GM08714 (cell line): Measurements from ENCODE around the gene STOML2.

Experiments used
- H3K4me3 ChIP-seq: fragments of 200-500 bp; sonication (Bioruptor generic); 2 replicates; pipeline ENCODE4 v1.5.1; 2014; ENCODE audit warnings: mild to moderate bottlenecking, low read length, inconsistent platforms
- ZNF274 ChIP-seq: IDR thresholded peaks from 2 replicates; pipeline ENCODE4 v1.6.1; 2012; ENCODE audit warnings: mild to moderate bottlenecking, low read depth, low read length

Gene STOML2

DNA sequence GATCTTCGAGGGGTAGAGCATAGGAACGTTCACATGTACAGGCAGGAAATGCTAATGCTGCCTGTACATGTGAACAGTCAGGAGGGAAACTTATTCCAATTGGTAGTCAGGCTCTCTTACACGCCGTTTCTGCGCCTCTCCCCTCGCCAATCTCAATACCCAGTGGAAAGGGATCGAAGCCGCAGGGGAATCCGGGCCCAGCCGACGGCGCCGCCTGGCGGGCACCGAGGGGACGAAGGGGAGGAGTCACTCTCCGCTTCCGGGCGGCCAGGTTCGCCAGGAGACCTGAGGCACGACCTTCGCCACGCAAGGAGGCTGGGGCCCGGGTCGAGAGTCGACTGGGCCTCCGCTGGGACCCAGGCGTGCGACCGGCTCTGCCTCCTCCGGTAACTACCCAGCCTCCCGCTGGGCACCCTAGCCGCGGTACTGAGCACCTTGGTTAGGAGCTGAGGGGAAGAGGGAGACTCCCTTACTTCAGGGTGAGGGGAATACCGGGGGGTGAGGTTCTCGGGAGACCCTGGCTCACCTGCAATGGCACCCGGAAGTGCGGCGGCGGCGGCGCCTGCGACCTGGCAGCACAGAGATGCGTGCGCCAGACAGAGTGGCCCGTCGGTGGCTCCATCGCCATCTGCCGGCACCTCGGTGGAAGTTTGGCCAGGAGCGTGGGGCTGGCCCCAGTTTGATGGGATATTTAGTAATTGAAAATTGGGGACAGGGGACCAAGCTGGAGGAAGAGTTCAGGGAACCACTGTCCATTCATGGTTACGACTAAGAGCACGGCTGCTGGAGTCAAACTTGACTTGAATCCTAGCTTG, 6.7 kb downstream of the STOML2 start, which contains the start of gene PIGO:
Gene PIGO, minus strand, starts transcription at position 557 of the 815 bp plus-strand sequence. CDS start 1,026 bp downstream, outside the sequence.
- no peak for TF ChIP-seq ZNF274
- H3K4me3 ChIP-seq = peak within 1 kb of the TSS; percentile 70

DNA sequence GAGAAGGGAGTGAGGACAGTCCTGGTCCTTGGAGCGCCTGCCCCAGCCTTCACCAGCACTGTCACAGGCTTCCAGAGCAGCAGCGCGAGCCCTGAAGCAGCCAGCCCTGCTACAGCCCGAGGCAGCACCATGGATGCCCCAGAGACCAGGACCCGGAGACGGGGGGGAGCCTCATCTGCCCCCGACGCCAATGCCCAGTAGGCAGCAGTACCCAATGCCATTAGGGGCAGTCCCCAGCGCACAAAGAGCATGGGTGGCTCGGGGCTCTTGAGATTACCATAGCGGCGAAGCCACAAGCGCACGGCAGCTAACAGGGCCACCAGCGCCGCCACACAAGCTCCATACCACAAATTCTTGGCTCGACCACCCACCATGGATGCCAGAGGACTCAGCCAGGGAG, 11.4 kb downstream of the STOML2 start:
- no peak for TF ChIP-seq ZNF274
- H3K4me3 ChIP-seq = no peak overlapping the region

DNA sequence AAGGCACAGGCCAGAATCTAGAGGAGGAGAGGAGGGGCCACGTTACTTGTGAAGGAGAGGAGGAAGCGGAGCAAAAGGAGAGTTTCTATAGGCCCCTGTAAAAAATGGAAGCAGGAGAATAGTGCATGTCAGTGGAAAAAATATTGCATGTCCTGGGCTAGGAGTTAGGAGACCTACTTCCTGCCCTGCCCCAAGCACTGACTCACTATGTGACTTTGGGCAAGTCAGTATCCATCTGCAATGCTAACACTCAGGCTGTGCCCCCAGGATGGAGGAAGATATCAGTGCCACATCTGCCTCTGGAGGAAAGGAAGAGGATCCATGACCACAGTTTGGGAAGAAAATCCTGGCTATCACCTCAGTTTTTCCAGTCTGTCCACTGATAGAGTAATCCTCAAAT, 13.5 kb downstream of the STOML2 start:
- H3K4me3 ChIP-seq = no peak overlapping the region
- no peak for TF ChIP-seq ZNF274

- H3K4me3 ChIP-seq = no peak overlapping the region
- TF ChIP-seq ZNF274 = no peak
Measured at GRCh38 chr9:35085078-35085477, 17.9 kb downstream of the STOML2 start.

- no peak for TF ChIP-seq ZNF274
- H3K4me3 ChIP-seq = peak within 1 kb of the TSS; percentile 56
Measured at GRCh38 chr9:35079426-35080341, 23.2 kb downstream of the STOML2 start, which contains the start of gene FANCG. TSS of gene FANCG (minus strand) at chr9:35079942. CDS start at chr9:35079524, 418 bp downstream.

GRCh38 chr9:35079041-35079425, 23.9 kb downstream of the STOML2 start:
- H3K4me3 ChIP-seq = peak overlapping the region; percentile 56
- no peak for TF ChIP-seq ZNF274

- no peak for TF ChIP-seq ZNF274
- peak overlapping the region; percentile 56; the same call in 1 of the 2 replicates for H3K4me3 ChIP-seq
Measured at GRCh38 chr9:35078066-35078465, 24.9 kb downstream of the STOML2 start.

GRCh38 chr9:35076848-35077247, 26.1 kb downstream of the STOML2 start:
- H3K4me3 ChIP-seq = no peak overlapping the region
- TF ChIP-seq ZNF274 = no peak

GRCh38 chr9:35075358-35075757, 27.6 kb downstream of the STOML2 start:
- no peak overlapping the region for H3K4me3 ChIP-seq
- TF ChIP-seq ZNF274 = no peak

DNA sequence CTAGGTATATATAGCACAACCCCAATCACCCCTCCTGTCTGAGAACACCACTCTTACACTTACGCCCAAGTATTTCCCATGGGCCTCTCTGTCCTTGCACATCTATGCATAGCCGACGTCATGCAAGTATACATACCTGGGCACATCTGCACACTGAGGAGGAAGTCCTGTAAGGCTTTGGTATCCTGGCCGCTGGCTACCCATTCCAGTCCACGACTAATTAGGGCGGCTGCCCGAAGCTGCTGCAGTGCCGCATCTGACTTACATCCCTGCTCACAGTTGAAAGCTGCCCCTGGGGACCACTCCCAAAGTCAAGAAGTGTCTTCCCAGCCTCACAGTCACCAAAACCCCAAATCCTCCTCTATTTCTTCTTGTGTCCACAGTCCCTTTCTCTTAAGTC, 28.1 kb downstream of the STOML2 start:
- TF ChIP-seq ZNF274 = no peak

DNA sequence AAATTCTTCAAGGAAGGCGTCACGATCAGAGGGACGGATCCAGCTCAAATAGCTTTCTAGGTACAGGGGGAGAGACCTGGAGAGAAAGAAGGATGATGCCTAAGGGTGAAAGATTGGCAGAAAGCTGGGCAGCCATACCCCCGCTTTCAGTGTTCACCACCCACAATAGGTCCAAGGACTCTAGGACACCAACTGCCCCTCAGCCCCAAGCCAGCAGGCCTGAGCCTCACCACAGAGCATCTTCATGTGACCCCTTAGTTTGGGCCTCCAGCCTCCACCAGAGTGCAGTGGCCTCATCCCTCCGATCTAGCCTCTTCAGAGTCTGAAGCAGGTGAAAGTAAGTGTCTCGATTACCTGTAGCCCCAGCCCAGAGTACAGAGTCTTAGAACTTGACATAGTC, 28.8 kb downstream of the STOML2 start:
- no peak for TF ChIP-seq ZNF274
- H3K4me3 ChIP-seq = no peak overlapping the region

More for the DNA sequence above, 28.1 kb downstream of the STOML2 start:
- H3K4me3 ChIP-seq = no peak overlapping the region

GRCh38 chr9:35073279-35073612, 29.7 kb downstream of the STOML2 start:
- H3K4me3 ChIP-seq = no peak overlapping the region; the same call in 1 of the 2 replicates
- no peak for TF ChIP-seq ZNF274

- no peak for TF ChIP-seq ZNF274
- peak within 1 kb of the TSS; percentile 94 for H3K4me3 ChIP-seq
Measured at GRCh38 chr9:35072461-35073278, 30.3 kb downstream of the STOML2 start, which contains the start of gene VCP. TSS of gene VCP (minus strand) at chr9:35072625. CDS start at chr9:35072353, 272 bp downstream.

DNA sequence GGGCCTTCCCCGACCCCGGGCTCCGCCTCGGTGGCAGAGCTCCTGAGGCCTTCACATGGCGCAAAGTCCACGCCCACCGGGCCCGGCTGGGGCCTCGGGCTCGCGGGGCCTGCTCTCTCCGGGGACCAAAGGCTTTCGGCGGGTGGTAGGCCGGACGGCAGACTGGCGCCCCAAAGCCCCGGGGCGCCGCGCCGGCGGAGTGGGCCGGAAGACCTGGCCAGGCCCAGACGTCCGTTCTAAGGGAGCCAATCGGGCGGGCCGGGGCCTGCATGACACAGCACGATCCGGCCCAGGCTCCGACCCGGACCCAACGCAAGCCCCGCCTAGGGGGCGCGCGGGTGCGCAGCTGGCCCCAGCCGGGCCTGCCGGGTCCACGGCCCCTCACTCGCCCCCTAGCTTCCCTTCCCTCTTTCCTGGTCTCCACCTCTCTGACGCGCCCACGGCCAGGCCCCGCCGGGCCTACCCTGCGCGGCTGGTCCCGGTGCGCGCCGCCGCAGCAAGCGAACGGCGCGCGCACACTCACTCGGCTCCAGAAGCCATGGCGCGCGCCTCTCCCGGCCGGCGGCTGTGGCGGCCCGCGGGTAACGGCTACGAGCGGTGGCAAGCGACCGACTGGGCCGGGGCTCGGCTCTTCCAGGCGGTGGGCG, 31.0 kb downstream of the STOML2 start:
- TF ChIP-seq ZNF274 = no peak
- H3K4me3 ChIP-seq = peak overlapping the region; percentile 94
